Measurements from ENCODE around the gene NPTX2.

DNA sequence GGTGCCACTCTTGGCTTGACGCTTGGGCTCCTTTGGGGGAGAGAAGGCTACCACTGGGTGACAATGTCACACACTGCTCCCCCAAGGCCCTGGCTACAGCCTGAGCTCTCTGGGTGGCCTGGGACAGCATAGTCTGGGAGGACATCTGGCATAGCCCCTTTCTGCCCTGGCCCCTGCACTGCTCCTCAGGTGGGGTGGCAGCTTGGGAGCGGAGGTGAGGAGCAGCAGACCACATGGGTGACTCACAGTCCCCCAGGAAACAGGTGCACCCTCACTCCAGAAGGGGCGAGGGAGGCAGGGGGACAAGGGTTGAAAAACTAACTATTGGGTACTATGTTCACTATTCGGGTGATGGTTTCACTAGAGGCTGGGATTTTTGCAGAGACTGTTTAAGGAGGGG lies 45.2 kb downstream of the NPTX2 start:
- TF ChIP-seq, protein P1, sequence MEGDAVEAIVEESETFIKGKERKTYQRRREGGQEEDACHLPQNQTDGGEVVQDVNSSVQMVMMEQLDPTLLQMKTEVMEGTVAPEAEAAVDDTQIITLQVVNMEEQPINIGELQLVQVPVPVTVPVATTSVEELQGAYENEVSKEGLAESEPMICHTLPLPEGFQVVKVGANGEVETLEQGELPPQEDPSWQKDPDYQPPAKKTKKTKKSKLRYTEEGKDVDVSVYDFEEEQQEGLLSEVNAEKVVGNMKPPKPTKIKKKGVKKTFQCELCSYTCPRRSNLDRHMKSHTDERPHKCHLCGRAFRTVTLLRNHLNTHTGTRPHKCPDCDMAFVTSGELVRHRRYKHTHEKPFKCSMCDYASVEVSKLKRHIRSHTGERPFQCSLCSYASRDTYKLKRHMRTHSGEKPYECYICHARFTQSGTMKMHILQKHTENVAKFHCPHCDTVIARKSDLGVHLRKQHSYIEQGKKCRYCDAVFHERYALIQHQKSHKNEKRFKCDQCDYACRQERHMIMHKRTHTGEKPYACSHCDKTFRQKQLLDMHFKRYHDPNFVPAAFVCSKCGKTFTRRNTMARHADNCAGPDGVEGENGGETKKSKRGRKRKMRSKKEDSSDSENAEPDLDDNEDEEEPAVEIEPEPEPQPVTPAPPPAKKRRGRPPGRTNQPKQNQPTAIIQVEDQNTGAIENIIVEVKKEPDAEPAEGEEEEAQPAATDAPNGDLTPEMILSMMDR (conservative IDR thresholded peaks at IDR 0.05), result no peak
- TF ChIP-seq EZH2 (IDR thresholded peaks at IDR 0.05; ENCODE audit: low read depth), result no peak
